Measurements from ENCODE around the gene CYP2R1. TPM values are rescaled to one million over a fixed set of nuclear protein-coding genes. Genes with fewer than 3 reads are reported as not detected.

Gene CYP2R1
- total and polyA plus RNA-seq, 10 of the 15 experiments (the other 5 are each of a cell fraction or from before 2014, with no cell fraction given): 0.52 to 10.3 (median 6.3) TPM

DNA sequence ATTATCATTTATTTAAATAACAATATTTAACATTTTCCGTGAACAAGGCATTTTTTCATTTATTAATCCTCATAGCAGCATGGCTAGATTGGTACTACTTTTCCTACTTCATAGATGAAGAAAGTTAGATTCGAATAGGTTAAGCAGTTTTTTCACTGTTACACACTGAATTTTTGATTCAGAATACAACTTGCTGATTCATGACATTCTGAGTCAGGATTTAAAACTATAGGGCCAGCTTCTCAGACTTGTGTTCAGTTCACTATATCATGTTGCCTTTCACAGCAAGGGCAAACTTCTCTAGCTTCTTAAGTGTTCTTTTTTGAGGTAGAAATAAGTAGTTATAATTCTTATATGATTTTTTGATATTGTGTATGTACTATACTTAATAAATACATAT lies 31.5 kb downstream of the CYP2R1 start (continued):
- TF ChIP-seq, protein P1, sequence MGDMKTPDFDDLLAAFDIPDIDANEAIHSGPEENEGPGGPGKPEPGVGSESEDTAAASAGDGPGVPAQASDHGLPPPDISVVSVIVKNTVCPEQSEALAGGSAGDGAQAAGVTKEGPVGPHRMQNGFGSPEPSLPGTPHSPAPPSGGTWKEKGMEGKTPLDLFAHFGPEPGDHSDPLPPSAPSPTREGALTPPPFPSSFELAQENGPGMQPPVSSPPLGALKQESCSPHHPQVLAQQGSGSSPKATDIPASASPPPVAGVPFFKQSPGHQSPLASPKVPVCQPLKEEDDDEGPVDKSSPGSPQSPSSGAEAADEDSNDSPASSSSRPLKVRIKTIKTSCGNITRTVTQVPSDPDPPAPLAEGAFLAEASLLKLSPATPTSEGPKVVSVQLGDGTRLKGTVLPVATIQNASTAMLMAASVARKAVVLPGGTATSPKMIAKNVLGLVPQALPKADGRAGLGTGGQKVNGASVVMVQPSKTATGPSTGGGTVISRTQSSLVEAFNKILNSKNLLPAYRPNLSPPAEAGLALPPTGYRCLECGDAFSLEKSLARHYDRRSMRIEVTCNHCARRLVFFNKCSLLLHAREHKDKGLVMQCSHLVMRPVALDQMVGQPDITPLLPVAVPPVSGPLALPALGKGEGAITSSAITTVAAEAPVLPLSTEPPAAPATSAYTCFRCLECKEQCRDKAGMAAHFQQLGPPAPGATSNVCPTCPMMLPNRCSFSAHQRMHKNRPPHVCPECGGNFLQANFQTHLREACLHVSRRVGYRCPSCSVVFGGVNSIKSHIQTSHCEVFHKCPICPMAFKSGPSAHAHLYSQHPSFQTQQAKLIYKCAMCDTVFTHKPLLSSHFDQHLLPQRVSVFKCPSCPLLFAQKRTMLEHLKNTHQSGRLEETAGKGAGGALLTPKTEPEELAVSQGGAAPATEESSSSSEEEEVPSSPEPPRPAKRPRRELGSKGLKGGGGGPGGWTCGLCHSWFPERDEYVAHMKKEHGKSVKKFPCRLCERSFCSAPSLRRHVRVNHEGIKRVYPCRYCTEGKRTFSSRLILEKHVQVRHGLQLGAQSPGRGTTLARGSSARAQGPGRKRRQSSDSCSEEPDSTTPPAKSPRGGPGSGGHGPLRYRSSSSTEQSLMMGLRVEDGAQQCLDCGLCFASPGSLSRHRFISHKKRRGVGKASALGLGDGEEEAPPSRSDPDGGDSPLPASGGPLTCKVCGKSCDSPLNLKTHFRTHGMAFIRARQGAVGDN (IDR thresholded peaks at IDR 0.05): no peak

DNA sequence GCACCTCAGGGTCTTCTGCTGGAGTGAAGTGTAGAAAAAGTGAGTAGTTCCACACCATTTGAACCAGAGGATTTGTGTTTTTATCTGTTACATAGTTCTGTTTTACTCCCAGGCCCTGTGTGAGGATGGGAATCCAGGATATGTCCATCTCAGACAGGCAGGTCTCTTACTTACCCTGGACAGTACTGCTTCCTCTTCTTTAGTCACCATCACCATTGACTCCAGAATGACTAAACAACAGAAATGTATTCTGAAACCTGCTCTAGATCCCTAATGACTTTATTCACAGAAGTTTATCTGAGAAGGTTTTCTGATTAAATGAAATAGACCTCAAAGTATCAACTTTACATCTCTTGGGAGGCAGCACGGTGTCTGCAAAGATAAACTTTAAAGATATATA lies 33.6 kb downstream of the CYP2R1 start:
- intact Hi-C loops (cut with micrococcal nuclease; ENCODE audit: unreplicated experiment): no loop called here
- WGBS (ENCODE audit: insufficient coverage, insufficient replicate concordance, low lambda C conversion rate, missing lambda C conversion rate): 5% methylated on average over 1 of the region's 1 CpG
- Histone ChIP-seq H3K4me2 (ENCODE audit: control insufficient read depth, insufficient read depth) (no peak overlapping the region), H3K27me3 (replicated peaks in 1 of 2; ENCODE audit: control insufficient read depth in 2 of 2, insufficient read depth in 2 of 2, low read length in 1 of 2) (no peaks in the 10 kb centered on the region; a peak in 1 of 4 replicates), H3K36me3 (ENCODE audit: control insufficient read depth in 2 of 2, insufficient read depth in 2 of 2, low read length in 1 of 2) (no peaks in the 10 kb centered on the region), H3K79me2 (ENCODE audit: control insufficient read depth, insufficient read depth, low read length) (no peaks in the 10 kb centered on the region), H3K9ac (ENCODE audit: control insufficient read depth, insufficient read depth, low read length) (no peak overlapping the region), H3K27ac (ENCODE audit: control insufficient read depth, insufficient read depth) (no peak overlapping the region), H3K4me1 (ENCODE audit: control insufficient read depth, insufficient read depth, low read length) (no peaks in the 10 kb centered on the region), H2AFZ (ENCODE audit: control insufficient read depth, low read depth, low read length) (no peak overlapping the region), H3K9me3 (replicated peaks; ENCODE audit: control insufficient read depth, insufficient read depth, low read length) (no peaks in the 10 kb centered on the region; the same call in 2 of the 3 replicates), H3K4me3 (no peak overlapping the region), H4K20me1 (ENCODE audit: control insufficient read depth, insufficient read depth) (no peaks in the 10 kb centered on the region)
- TF ChIP-seq TCF3 (IDR thresholded peaks at IDR 0.05; ENCODE audit: borderline replicate concordance, insufficient read depth, low read depth, low read length) (no peak), ZNF217 (IDR thresholded peaks at IDR 0.05) (no peak)
- ATAC-seq: no peak
- DNase-seq (ENCODE audit: low read depth, low spot score): no peak
- CTCF ChIA-PET: no interaction called here
- no TSS peak for BruUV-seq (replicated peaks)
- in situ Hi-C loops (cut with MboI): no loop called here
- SMC1A ChIA-PET (ENCODE audit: uncharacterized antibody, unreplicated experiment): no interaction called here
- POLR2A ChIA-PET: no interaction called here
- RAD21 ChIA-PET (ENCODE audit: unreplicated experiment): no interaction called here
- FAIRE-seq: no peak

All from GM12878 (cell line).